Urothelium cell line (cell line): ENCODE results near the gene PCP2.

Experiments used
- DNase-seq: peaks from one replicate; pipeline ENCODE4 v3.0.0; 2011; ENCODE audit warnings: low spot score, mixed read lengths
- FAIRE-seq: peaks from 2 replicates; lab custom pipeline; 2011; peaks lifted over from hg19 to GRCh38; lab: Jason Lieb, UNC

The PCP2 gene

DNA sequence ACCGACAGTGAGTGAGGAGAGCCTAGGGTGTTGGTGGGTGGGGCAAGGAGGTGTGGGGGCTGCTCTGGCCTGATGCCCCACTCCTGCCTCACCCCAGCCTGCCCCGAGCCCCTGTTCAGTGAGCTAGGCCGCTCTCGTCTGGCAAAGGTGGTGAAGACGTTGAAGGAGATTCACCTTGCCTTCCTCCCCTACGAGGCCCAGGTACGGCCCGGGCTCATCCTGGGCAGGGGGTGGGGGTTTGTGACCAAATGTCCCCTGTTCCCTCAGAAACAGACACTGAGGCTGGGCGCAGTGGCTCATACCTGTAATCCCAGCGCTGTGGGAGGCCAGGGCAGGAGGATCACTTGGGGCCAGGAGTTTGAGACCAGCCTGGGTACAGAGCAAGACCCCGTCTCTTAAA is 7.3 kb upstream of the PCP2 start:
- no peak for FAIRE-seq
- DNase-seq: no peak

DNA sequence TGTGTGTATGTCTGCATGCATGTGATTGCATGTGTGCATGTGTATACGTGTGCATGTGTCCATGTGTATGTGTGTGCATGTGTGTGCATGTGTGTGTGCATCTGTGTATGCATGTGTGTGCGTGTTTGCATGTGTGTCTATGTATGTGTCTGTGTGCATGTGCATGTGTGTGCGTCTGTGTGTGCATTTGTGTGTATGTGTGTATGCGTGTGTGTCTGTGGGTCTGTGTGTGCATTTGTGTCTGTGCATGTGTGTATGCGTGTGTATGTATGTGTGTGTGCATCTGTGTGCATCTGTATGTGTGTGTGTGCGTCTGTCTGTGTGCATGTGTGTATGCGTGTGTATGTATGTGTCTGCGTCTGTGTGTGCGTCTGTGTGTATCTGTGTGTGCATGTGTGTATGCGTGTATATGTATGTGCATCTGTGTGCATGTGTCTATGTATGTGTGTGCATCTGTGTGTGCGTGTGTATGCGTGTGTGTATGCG is 6.4 kb upstream of the PCP2 start:
- no peak for DNase-seq
- FAIRE-seq: peak; percentile 83

DNA sequence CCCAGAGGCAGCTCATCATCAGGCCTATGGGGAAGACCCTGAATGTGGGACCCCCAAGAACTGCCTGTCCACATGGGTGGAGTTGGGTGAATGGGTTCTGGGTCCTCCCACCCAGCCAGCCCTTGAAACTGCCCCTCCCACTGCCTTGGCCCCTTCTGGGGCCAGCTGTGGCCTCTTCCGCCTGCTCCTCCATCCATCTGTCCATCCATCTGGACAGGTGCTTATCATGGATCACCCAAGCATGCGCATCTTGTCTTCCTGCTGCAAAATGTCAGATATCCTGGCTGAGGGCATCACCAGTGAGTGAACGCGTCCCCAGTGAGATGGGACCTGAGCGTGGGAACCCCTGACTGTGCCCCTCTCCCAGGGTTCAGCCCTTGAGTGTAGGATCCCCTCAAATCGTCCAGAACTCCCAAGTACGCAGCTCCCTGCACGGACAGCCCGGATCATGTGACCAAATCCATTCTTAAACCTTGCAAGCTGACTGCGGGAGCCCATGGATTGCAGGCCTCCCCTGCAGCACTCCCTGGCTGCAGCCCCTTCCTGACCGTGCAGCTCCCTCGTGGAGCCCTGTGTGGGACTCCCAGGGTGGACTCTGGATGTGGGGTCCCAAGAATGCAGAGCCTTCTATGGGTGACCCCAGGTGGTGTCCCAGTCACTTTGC is 5.4 kb upstream of the PCP2 start:
- no peak for DNase-seq
- FAIRE-seq: no peak

DNA sequence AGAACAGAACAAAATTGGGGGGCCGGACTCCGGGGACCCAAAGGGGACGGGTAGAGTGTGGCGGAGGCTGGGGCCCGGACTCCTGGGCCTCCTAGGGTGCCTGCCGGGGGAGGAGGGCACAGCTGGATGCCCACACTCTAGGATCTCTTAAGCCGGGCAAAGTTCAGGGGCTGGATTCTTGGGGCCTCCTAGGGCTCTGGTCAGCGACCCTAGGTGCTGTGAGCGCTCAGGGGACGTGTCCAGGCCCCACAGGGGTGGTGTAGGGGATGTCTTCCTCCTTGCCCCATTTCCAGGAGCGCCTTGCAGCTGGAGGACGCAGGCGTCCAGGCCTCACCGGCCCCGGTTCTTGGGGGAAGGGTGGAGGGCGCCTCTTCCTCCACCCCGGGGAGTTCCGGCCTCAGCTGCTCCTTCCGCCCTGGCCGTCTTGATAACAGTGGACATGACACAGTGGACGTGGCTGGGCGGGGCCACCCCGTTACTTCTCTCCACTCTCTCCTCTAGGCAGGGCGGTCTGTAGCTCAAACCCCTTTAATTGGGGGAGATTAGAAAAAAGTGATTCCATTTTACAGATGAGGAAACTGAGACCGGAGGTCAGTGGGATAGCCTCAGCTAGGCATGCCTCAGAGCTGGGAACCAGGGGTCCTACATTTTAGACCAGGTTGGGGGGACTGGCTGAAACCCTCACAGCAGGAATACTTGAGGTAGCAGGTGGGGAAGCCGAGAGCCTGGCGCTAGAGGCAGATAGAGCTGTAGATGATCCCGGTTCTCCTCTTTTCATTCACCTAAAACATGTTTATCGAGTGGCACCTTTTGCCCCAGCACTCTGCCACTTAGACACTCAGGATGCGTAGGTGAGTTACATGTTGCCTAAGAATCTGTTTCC is 4.1 kb upstream of the PCP2 start:
- no peak for FAIRE-seq

DNA sequence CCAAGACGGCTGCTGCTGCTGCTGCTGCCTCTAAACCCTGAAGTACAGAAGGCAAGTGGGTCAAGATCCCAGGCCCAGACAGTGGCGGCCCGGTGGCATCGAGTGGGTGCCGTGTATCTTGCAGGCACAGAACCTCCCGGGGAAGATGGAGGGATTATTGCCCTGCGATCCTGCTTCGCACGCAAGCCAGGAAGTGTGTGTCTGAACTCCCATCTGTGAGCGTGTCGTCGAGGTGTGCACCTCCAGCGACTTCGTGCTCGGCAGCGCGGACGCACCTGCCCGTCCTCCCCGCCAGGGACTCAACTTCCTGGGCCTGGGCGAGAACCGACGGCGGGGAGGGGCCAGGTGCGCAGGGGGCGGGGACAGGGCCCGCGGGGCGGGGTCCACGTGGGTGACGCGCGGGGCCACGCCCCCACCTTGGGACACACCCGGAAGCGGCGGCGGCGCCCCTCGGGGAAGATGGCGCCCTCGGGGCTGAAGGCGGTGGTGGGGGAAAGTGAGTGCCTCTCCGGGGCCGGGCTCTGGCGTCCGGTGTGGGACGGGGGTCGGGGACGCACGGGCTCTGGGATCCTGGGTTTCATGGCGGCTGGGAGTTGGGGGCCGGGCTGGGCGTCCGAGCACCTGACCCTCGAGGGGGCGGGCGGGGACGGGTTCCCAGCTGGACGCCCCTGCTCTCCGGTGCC is 3.3 kb upstream of the PCP2 start, which contains the start of gene STXBP2:
Gene STXBP2, plus strand, starts transcription at position 420 of the 683 bp plus-strand sequence. Its CDS starts 40 bp downstream, at position 460.
- DNase-seq: peak; percentile 92
- FAIRE-seq: no peak

More for the DNA sequence above, 4.1 kb upstream of the PCP2 start:
- DNase-seq: no peak

DNA sequence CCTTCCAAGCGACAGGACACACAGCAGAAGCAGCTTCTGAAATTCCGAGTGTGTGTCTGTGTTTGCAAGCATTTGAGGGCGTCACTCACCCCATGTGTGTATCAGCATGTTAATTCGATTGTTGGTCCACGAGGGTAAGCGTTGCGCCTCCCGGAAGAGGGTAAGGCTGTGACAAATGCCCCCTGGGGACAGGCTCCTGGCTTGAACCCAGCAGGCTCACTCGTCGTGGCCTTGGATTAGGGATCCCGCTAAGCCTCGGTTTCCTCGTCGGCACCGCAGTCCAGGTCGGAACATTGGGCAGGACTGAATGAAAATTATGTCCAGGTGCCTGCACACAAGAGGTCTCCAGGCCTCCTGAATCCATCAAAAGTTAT is 2.8 kb upstream of the PCP2 start:
- no peak for FAIRE-seq
- DNase-seq: no peak

DNA sequence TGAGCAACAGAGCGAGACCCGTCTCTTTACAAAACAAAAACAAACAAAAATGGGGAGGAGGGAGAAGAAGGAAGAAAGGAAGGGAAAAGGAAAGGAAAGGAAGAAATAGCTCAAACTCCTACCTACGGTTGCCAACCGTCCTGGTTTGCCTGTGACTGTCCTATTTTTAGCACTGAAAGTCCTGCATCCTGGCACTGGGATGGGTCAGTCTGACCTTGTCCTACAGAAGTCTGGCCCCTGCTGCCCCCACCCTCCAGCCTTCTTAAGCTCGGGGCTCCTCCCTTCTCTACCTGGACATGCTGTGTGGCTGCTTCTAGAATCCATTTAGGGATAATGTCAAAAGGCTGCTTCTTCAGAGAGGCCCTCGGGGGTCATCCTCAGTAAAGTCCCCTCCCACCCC is 2.2 kb upstream of the PCP2 start:
- DNase-seq (no peak), FAIRE-seq (no peak)

DNA sequence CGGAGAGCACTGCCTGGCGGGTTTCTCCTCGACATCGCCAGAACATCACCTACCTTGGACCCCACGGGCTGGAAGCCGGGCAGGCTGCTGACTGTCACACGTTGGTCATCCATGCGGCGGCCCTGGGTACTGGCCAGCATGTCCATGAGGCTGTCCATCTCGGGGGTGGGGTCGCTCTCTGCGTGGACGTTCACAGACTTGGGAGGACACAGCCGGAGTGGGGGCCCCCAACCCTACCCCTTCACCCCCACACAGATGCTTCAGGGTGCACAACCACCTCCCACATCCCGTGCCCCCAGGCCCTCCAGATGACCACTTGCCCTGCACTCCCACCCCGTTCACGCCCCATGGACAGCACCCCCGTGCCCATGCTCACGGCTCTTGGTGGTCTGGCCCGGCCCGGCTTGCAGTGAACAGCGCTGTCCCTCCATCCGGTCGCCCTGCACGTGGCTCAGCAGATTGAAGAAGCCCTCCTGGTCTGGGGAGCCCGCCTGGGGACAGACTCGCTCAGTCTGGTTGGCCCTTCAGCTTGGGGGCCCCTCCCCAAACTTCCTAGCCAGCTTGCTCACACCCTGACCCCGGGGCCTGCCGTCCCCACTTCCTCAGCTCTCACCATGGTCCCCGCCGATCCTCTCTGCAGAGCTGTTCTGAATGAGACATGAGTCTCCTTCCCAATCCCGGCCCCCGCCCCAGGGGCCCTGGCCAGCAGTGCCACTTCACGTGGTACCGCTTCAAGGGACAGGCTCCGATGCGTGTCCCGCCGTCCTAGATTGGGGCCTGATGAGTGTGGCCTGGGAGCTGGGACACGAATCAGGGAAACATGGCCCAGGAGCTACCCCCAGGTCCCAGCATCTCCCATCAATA is 947 bp downstream of the PCP2 start:
- DNase-seq (no peak), FAIRE-seq (no peak)

DNA sequence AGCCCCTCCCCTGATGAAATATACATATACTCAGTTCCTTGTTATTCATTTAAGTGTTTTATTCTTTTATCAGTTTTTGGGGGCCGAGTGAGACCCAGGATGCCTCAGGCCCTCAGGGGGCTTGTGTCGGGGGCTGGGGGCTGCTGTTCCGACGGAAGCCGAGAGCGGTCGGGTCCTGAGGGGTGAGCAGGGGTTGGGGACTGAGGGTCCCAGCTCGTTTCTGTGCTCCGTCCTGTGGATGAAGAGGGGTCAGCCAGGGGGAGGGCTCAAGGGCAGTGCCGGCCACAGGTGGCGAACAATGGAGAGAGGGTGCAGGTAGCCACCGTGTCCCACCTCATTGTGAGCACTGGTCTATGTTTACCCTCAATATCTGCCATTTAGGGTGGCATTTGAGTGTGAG is 1.9 kb downstream of the PCP2 start:
- FAIRE-seq: no peak
- DNase-seq: no peak

DNA sequence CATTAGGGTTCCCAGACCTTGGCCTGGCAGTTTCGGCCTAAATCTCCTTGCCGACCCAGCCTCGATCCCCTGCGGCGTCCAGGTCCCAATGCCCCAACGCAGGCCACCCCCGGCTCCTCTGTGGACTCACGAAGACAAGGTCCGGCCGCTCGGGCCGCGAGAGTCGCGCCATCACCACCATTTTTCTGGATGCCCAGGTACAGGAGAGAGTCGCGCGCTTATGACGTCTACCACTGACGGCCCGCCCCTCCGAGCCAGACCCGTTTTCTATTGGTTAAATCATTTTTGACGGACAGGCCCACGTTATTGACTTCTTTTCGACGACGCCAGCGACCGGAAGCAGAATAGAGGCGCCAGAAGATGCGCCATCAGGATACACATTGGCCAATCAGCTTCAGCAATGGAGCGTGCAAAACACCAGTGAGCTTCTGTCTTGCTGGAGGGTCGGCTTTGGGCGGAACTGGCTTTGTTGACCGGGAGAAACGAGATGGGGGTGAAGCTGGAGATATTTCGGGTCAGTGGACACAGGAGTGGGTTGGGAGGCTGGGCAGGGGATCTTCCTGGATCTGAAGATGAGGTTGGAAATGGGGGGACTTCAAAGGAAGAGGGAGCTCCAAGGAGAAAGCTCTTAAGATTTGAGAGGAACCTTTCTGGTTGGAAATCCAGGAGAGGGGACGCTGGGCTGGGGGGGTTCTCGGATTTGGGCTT is 4.0 kb downstream of the PCP2 start, which contains the start of the genes PET100 and XAB2:
Gene PET100, plus strand, starts transcription at position 447 of the 708 bp plus-strand sequence. Its CDS starts 41 bp downstream, at position 488.
Gene XAB2, minus strand, starts transcription at position 199 of the 708 bp plus-strand sequence. Its CDS starts 18 bp downstream, at position 181.
- no peak for FAIRE-seq
- DNase-seq: peak; percentile 95

DNA sequence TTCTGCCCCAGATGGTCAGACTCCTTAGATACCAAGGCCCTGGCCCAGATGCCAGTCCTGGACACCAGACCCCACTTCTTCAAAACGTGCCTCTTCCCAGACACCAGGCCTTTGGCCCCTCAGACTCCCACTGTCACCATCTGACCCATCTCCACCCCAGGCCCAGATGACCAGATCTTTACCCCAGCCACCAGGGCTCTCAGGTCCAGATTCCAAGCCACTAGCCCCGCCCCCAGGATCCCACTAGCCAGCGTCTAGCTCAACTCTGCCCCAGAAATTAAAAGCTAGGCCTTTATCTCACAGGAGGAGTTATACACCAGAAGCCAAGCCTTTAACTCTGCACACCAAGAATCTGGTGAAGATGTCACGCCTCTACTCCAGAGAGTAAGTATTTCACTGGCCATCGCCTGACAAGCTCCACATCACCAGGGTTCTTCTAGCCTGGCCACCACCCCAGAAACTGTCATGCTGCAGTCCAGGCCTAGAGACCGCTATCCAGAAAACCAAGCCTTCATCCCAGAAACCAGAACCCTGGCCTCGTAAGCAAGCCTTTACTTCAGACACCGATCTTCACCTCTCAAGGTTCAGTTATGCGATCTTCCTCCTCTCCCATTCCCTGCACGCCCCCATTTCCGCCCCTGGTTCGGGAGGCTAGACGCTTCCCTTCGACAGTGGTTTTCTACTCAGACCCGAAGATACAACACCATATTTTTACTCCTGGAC is 4.8 kb downstream of the PCP2 start:
- no peak for FAIRE-seq

DNA sequence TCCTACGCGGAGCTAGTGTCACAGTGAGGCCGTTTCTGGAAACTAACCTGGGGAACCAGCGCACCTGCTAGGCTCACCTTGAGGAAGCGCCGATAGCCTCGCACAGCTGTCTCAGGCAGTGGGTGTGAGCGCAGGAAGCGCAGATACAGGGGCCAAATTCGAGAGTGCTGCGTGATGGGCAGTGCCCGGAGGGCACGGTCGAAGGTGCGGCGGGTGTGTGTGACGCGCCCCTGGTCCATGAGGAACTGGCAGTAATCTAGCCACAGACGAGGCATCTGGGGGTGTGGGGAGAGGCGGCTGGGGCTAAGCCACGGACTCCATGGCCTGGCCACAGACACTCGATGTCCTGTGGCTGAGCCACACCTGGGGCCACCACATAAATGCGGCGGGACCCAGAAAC is 6.4 kb downstream of the PCP2 start:
- DNase-seq (no peak), FAIRE-seq (no peak)

More for the DNA sequence above, 4.8 kb downstream of the PCP2 start:
- DNase-seq: no peak

DNA sequence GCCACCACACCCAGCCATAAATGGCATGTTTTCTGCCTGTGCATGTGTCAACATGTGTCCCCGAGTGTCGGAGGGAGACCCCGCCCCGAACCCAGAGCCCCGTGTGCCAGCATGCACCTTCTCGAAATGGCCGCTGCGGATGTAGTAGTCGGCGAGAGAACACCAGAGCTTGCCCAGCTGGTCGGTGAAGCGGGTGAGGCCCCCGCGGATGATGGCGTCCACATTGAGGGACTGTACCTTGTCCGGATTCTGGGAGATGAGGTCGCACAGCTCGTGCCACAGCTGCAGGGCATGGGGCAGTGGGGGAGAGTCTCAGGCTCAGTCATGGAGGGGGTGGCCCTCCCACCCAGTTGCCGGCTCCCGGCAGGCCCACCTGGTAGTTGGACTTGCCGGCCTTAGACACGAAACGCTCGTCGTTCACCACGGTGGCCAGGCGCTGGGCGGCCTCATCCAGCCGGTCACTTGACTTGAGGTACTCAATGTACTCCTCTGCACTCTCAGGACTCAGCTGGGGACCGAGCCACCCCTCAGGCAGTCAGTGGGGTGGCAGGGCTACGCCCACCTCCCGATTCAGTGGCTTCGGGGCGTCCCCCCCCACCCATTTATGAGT is 7.7 kb downstream of the PCP2 start:
- FAIRE-seq: no peak
- no peak for DNase-seq

DNA sequence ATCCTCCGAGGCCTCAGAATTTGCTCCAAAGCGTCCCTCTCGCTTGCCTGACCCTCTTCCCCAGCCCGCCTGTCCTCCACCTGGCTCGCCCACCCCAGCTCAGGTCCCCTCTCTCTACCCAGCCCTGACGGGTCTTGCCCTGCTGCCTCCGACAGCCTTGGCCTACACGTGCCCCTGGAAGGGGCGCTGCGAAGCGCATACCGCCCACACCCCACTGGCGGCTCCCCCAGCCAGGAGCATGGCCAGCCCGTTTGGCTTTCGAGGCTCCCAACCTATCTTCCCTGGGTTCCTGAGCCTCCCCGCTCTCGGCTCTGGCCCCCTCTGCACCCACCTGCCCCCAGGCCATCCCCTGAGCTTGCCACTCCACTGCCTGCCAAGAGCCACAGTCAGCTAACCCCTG is 8.7 kb downstream of the PCP2 start:
- DNase-seq (no peak), FAIRE-seq (no peak)

DNA sequence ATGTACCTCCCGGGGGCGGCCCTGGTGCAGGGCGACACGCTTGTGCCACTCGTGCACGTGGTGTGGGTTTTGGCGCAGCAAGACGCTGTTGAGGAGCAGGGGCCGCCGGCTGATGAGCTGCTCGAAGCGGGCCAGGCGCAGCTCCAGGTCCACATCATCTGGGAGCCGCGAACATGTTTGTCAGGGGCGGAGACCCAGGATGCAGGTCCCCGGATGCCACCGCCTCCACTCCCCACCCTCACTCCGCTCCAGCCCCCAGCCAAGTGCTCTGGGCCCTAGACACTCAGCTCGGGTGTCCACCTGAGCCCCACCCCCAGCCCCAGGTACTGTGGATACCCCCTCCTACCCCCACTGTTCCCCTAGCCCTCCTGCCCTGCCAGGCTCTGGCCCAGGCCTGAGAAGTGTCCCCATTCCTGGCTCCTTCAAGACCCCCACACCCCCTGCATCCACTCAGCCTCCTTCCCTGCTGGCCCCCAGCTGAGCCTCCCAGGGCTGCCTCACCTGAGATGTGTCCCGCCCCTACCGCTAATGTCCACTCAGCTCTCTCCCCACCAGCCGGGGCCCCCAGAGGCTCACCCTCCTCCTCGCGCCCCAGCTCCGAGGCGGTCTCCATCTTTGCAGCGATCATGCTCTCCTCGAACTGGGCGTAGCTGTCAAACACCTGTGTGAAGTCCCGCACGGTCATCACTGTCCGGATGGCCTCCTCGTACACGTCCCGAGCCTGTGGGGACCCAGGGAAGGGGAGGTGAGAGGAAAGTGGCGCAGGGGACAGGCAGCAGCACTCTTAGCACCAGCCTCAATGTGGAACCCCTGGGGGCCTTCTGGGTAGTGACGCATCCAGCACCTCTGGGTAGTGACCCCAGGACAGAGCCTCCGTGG is 9.6 kb downstream of the PCP2 start:
- no peak for FAIRE-seq

DNA sequence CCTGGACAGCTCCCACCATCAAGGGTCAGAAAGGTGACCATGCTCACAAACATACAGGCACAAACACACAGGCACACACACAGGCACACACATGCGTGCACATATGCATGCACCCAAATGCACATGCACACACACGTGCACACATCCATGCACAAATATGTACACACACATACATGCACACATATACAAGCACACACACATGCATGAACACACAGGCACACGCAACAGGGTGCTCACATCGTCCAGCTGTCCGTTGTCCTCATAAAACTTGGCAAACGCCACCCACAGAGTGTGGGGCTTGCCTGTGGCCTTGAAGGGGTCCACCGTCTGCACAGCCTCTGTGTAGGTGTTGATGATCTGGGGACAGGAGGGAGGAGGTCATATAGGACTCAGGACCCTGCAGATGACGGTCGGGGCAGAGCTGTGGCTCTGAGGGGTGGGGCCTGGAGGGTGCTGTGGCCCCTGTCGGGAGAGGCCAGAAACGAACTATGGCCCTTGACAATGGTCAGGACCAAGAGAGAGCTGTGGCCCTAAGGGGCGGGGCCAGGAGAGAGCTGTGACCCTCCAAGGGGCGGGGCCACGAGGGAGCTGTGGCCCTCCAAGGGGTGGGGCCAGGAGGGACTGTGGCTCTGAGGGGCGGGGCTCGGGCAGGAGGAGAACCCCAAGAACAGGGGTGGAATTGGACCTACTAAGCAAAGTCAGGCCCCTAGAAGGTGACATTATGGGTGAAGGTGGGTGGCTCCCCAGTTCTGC is 10.4 kb downstream of the PCP2 start:
- DNase-seq (no peak), FAIRE-seq (no peak)

More for the DNA sequence above, 9.6 kb downstream of the PCP2 start:
- DNase-seq: no peak
